Parathyroid adenoma (tissue), 2 donors: ENCODE data around the gene VWA8.

ENCODE experiments used
- H2AFZ ChIP-seq: fragments of 300-600 bp; sonication (generic); one replicate; pipeline ENCODE4 v1.7.0; 2017; ENCODE audit warnings: antibody characterized with exemption, mild to moderate bottlenecking
- H3K27ac ChIP-seq: fragments of 300-600 bp; sonication (generic); one replicate; pipeline ENCODE4 v1.7.0; 2017
- H3K27me3 ChIP-seq: fragments of 300-600 bp; sonication (generic); one replicate; pipeline ENCODE4 v1.7.0; 2017; ENCODE audit warnings: low read length; ENCODE audit not compliant: control insufficient read depth, insufficient read depth
- H3K36me3 ChIP-seq: fragments of 300-600 bp; sonication (generic); one replicate; pipeline ENCODE4 v1.7.0; 2017; ENCODE audit warnings: low read length; ENCODE audit not compliant: control insufficient read depth, insufficient read depth
- H3K4me1 ChIP-seq: fragments of 300-600 bp; sonication (generic); one replicate; pipeline ENCODE4 v1.7.0; 2017; ENCODE audit warnings: control low read depth
- H3K4me2 ChIP-seq: fragments of 300-600 bp; sonication (generic); one replicate; pipeline ENCODE4 v1.7.0; 2017; ENCODE audit warnings: low read length
- H3K4me3 ChIP-seq: fragments of 300-600 bp; sonication (generic); one replicate; pipeline ENCODE4 v1.7.0; 2017; ENCODE audit warnings: low read depth, low read length
- H3K79me2 ChIP-seq: fragments of 300-600 bp; sonication (generic); one replicate; pipeline ENCODE4 v1.7.0; 2017; ENCODE audit warnings: control low read depth
- H3K9ac ChIP-seq: fragments of 300-600 bp; sonication (generic); one replicate; pipeline ENCODE4 v1.7.0; 2017; ENCODE audit warnings: mild to moderate bottlenecking
- H3K9me3 ChIP-seq: fragments of 300-600 bp; sonication (generic); one replicate; pipeline ENCODE4 v1.7.0; 2017; ENCODE audit warnings: low read length; ENCODE audit not compliant: control insufficient read depth
- CTCF ChIP-seq: fragments of 300-600 bp; sonication (generic); IDR thresholded peaks from one replicate; pipeline ENCODE4 v1.7.0; 2017; ENCODE audit warnings: antibody characterized with exemption, mild to moderate bottlenecking
- donor health status: primary hyperparathyroidism.

VWA8 gene

DNA sequence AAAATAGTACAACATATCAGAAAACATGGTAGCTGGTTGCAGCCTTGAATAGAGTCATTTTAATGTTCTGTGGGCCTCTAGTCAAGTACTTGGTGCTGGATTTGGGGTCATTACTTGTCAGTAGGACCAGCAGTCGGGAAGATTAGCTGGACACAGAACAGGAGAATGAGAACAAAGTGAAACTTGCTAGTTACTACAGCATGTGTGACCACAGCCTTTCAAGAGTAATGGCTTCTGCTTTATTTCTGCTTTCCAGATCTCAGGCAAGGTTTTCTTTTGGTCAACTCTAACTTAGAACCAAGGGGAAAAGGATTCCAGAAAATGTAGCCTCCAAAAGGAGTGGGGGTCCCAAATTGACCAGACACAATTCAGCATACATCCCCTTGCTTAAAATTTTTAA is 17.1 kb upstream of the VWA8 start:
- Histone ChIP-seq H3K4me3 (no peak overlapping the region), H3K4me1 (peaks cover 4% of the 10 kb centered on the region), H3K27me3 (no peaks in the 10 kb centered on the region), H3K27ac (no peak overlapping the region), H3K36me3 (no peaks in the 10 kb centered on the region), H3K9me3 (no peaks in the 10 kb centered on the region), H3K9ac (no peak overlapping the region), H3K4me2 (no peak overlapping the region), H2AFZ (peak overlapping the region; percentile 42), H3K79me2 (no peaks in the 10 kb centered on the region)
- TF ChIP-seq CTCF = no peak

GRCh38 chr13:41976476-41976875 is 15.6 kb upstream of the VWA8 start:
- Histone ChIP-seq H3K36me3 (no peaks in the 10 kb centered on the region), H3K4me1 (peaks cover 4% of the 10 kb centered on the region), H3K9me3 (no peaks in the 10 kb centered on the region), H3K4me3 (no peak overlapping the region), H3K79me2 (no peaks in the 10 kb centered on the region), H2AFZ (no peak overlapping the region), H3K27ac (no peak overlapping the region), H3K4me2 (no peak overlapping the region), H3K9ac (no peak overlapping the region), H3K27me3 (no peaks in the 10 kb centered on the region)
- TF ChIP-seq CTCF = no peak

- no peak for TF ChIP-seq CTCF
- H3K79me2 ChIP-seq = no peaks in the 10 kb centered on the region
- peak overlapping the region; percentile 36 for H3K27ac ChIP-seq
- peak overlapping the region; percentile 46 for H2AFZ ChIP-seq
- H3K4me3 ChIP-seq = no peak overlapping the region
- H3K9ac ChIP-seq = no peak overlapping the region
- no peaks in the 10 kb centered on the region for H3K36me3 ChIP-seq
- H3K4me2 ChIP-seq = peak overlapping the region; percentile 13
- H3K27me3 ChIP-seq = no peaks in the 10 kb centered on the region
- peaks cover 4% of the 10 kb centered on the region for H3K4me1 ChIP-seq
- H3K9me3 ChIP-seq = no peaks in the 10 kb centered on the region
Observed at GRCh38 chr13:41974262-41974900, 13.5 kb upstream of the VWA8 start.

- no peak overlapping the region for H3K4me3 ChIP-seq
- H2AFZ ChIP-seq = no peak overlapping the region
- H3K27me3 ChIP-seq = no peaks in the 10 kb centered on the region
- H3K27ac ChIP-seq = no peak overlapping the region
- H3K79me2 ChIP-seq = no peaks in the 10 kb centered on the region
- TF ChIP-seq CTCF = no peak
- H3K4me2 ChIP-seq = no peak overlapping the region
- H3K4me1 ChIP-seq = peaks cover 4% of the 10 kb centered on the region
- H3K9ac ChIP-seq = no peak overlapping the region
- no peaks in the 10 kb centered on the region for H3K36me3 ChIP-seq
- no peaks in the 10 kb centered on the region for H3K9me3 ChIP-seq
Observed at GRCh38 chr13:41973247-41973741, 12.4 kb upstream of the VWA8 start.

DNA sequence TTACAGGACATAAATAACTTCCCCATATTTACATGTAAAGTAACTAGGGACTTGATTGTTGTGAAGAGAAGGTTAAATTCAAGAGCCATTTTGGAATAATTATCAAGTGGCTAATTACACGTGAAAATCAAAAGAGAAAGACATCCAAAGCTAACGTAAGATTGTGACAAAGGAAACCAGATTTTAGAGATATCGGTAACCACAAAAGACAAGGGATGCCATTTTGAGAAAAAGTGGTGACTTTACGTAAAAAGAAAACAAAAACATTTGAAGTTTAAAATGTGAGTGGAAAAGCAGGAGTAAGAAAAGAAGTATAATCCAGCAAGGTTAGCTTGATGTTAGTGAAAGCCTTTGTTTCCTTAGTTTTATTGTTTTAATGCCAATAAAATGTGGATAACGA is 10.9 kb upstream of the VWA8 start:
- Histone ChIP-seq H3K9me3 (no peaks in the 10 kb centered on the region), H3K27ac (no peak overlapping the region), H3K4me3 (no peak overlapping the region), H3K9ac (no peak overlapping the region), H3K27me3 (no peaks in the 10 kb centered on the region), H3K36me3 (no peaks in the 10 kb centered on the region), H3K79me2 (no peaks in the 10 kb centered on the region), H3K4me1 (peaks cover 4% of the 10 kb centered on the region), H3K4me2 (no peak overlapping the region), H2AFZ (no peak overlapping the region)
- TF ChIP-seq CTCF = no peak
